Measurements from ENCODE around the gene SMIM13.
A peak's percentile ranks its signal among the peaks of the same experiment; 100 is the strongest.

DNA sequence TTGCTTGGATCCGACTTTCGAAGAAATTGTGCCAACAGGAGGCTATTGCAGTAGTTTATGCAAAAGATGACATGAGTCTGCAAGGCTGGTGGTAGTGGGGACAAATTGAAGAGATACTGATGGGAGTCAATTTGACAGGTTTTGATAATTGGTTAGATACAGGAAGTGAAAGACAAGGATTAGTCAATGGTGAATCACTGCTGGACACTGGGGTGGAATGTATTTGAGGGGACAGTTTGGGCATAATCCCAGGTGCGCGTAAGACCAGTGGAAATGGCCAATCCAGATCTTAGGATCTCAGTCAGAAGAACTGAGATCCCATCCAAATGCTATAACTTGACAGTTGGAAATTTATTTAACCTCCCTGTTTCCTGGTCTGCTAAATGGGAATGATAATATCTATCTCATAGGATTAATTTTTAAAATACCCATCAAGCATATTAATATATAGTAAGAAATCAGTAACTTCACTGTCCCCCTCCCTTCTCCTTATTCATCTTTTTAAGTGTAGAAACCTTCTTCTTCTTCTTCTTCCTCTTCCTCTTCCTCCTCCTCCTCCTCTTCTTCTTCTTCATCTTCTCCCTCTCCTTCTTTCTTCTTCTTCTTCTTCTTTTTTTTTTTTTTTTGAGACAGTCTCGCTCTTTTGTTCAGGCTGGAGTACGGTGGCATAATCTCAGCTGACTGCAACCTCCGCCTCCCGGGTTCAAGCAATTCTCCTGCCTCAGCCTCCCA lies 48.8 kb downstream of the SMIM13 start:
- TF ChIP-seq, protein P1, sequence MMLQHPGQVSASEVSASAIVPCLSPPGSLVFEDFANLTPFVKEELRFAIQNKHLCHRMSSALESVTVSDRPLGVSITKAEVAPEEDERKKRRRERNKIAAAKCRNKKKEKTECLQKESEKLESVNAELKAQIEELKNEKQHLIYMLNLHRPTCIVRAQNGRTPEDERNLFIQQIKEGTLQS (IDR thresholded peaks at IDR 0.05), result no peak
- TF ChIP-seq, protein P2, sequence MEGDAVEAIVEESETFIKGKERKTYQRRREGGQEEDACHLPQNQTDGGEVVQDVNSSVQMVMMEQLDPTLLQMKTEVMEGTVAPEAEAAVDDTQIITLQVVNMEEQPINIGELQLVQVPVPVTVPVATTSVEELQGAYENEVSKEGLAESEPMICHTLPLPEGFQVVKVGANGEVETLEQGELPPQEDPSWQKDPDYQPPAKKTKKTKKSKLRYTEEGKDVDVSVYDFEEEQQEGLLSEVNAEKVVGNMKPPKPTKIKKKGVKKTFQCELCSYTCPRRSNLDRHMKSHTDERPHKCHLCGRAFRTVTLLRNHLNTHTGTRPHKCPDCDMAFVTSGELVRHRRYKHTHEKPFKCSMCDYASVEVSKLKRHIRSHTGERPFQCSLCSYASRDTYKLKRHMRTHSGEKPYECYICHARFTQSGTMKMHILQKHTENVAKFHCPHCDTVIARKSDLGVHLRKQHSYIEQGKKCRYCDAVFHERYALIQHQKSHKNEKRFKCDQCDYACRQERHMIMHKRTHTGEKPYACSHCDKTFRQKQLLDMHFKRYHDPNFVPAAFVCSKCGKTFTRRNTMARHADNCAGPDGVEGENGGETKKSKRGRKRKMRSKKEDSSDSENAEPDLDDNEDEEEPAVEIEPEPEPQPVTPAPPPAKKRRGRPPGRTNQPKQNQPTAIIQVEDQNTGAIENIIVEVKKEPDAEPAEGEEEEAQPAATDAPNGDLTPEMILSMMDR (IDR thresholded peaks at IDR 0.05 in 2 of 3, conservative IDR thresholded peaks at IDR 0.05 in 1 of 3; ENCODE audit: borderline replicate concordance in 1 of 3, insufficient read depth in 1 of 3, low read depth in 2 of 3, low read length in 2 of 3), result no peak
- no peak for TF ChIP-seq POLR2A (IDR thresholded peaks at IDR 0.05; ENCODE audit: borderline replicate concordance, extremely low read depth, insufficient read depth, insufficient read length)
- peak; percentile 37; the same call in 1 of the 2 replicates for TF ChIP-seq SP1 (IDR thresholded peaks at IDR 0.05; ENCODE audit: low read depth)
- TF ChIP-seq YY1 (IDR thresholded peaks at IDR 0.05; ENCODE audit: extremely low read depth, insufficient replicate concordance, low read depth, low read length), result no peak
- TF ChIP-seq, protein P3, sequence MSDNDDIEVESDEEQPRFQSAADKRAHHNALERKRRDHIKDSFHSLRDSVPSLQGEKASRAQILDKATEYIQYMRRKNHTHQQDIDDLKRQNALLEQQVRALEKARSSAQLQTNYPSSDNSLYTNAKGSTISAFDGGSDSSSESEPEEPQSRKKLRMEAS (IDR thresholded peaks at IDR 0.05), result no peak
- TF ChIP-seq ELF1 (IDR thresholded peaks at IDR 0.05; ENCODE audit: borderline replicate concordance, low read depth), result no peak
- no peak for TF ChIP-seq CEBPB (IDR thresholded peaks at IDR 0.05; ENCODE audit: low read depth)
- TF ChIP-seq POLR2AphosphoS5 (IDR thresholded peaks at IDR 0.05; ENCODE audit: low read depth, low read length), result no peak
- TF ChIP-seq, protein P4, sequence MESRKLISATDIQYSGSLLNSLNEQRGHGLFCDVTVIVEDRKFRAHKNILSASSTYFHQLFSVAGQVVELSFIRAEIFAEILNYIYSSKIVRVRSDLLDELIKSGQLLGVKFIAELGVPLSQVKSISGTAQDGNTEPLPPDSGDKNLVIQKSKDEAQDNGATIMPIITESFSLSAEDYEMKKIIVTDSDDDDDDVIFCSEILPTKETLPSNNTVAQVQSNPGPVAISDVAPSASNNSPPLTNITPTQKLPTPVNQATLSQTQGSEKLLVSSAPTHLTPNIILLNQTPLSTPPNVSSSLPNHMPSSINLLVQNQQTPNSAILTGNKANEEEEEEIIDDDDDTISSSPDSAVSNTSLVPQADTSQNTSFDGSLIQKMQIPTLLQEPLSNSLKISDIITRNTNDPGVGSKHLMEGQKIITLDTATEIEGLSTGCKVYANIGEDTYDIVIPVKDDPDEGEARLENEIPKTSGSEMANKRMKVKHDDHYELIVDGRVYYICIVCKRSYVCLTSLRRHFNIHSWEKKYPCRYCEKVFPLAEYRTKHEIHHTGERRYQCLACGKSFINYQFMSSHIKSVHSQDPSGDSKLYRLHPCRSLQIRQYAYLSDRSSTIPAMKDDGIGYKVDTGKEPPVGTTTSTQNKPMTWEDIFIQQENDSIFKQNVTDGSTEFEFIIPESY (IDR thresholded peaks at IDR 0.05; ENCODE audit: extremely low read depth, insufficient replicate concordance, low read length), result no peak
- no peak for TF ChIP-seq EZH2 (IDR thresholded peaks at IDR 0.05)
- no peak for TF ChIP-seq CBX3 (IDR thresholded peaks at IDR 0.05; ENCODE audit: low read depth)
- no peak for TF ChIP-seq ZFX (IDR thresholded peaks at IDR 0.05)

All from HCT116 (cell line).